ENCODE data around the gene PCDH9.
A peak's percentile ranks its signal among the peaks of the same experiment; 100 is the strongest.

The PCDH9 gene

GRCh38 chr13:66665991-66666390 is 564.1 kb downstream of the PCDH9 start:
- TF ChIP-seq CTCF (IDR thresholded peaks at IDR 0.05; ENCODE audit: low read depth, low read length): no peak

GRCh38 chr13:66663711-66664110 is 566.4 kb downstream of the PCDH9 start:
- TF ChIP-seq CTCF (IDR thresholded peaks at IDR 0.05; ENCODE audit: low read depth, low read length): no peak
- no peak overlapping the region for H3K4me3 ChIP-seq (ENCODE audit: low read depth, low read length)

More at GRCh38 chr13:66665991-66666390, 564.1 kb downstream of the PCDH9 start:
- no peak overlapping the region for H3K4me3 ChIP-seq (ENCODE audit: low read depth, low read length)

GRCh38 chr13:66663206-66663605 is 566.9 kb downstream of the PCDH9 start:
- H3K4me3 ChIP-seq (ENCODE audit: low read depth, low read length): no peak overlapping the region
- TF ChIP-seq CTCF (IDR thresholded peaks at IDR 0.05; ENCODE audit: low read depth, low read length): no peak

- TF ChIP-seq CTCF (IDR thresholded peaks at IDR 0.05; ENCODE audit: low read depth, low read length): no peak
- H3K4me3 ChIP-seq (ENCODE audit: low read depth, low read length): no peak overlapping the region
Observed at GRCh38 chr13:66661336-66661735, 568.8 kb downstream of the PCDH9 start.

- TF ChIP-seq CTCF (IDR thresholded peaks at IDR 0.05; ENCODE audit: low read depth, low read length): no peak
- H3K4me3 ChIP-seq (ENCODE audit: low read depth, low read length): no peak overlapping the region
Observed at GRCh38 chr13:66660468-66660813, 569.7 kb downstream of the PCDH9 start.

GRCh38 chr13:66659701-66660467 is 570.3 kb downstream of the PCDH9 start:
- no peak for TF ChIP-seq CTCF (IDR thresholded peaks at IDR 0.05; ENCODE audit: low read depth, low read length)
- H3K4me3 ChIP-seq (ENCODE audit: low read depth, low read length): peak overlapping the region; percentile 9; the same call in 1 of the 2 replicates

- no peak for TF ChIP-seq CTCF (IDR thresholded peaks at IDR 0.05; ENCODE audit: low read depth, low read length)
- H3K4me3 ChIP-seq (ENCODE audit: low read depth, low read length): no peak overlapping the region
Observed at GRCh38 chr13:66659286-66659685, 570.9 kb downstream of the PCDH9 start.
